Ascending aorta (tissue), 2 donors: Measurements from ENCODE around the gene PXDN. TPM values are rescaled to one million over a fixed set of nuclear protein-coding genes. Genes with fewer than 3 reads are reported as not detected.

Source experiments
- DNase-seq, 2 donors: peaks; one replicate each; pipeline ENCODE4 v3.0.0-alpha.2; 2019; ENCODE audit warnings: low spot score in 2 of 2
- H3K27ac ChIP-seq, 2 donors: fragments of 200-600 bp; sonication (generic); one replicate each; pipeline ENCODE4 v1.5.1; 2016 to 2017; ENCODE audit warnings: mild to moderate bottlenecking in 1 of 2
- H3K27me3 ChIP-seq: fragments of 200-600 bp; sonication (generic); one replicate; pipeline ENCODE4 v1.5.1; 2017
- H3K36me3 ChIP-seq, 2 donors: fragments of 200-600 bp; sonication (generic); one replicate each; pipeline ENCODE4 v1.5.1; 2016
- H3K4me1 ChIP-seq, 2 donors: fragments of 200-600 bp; sonication (generic); one replicate each; pipeline ENCODE4 v1.5.1; 2016 to 2017; ENCODE audit warnings: mild to moderate bottlenecking in 1 of 2
- H3K4me3 ChIP-seq, 2 donors: fragments of 200-600 bp; sonication (generic); one replicate each; pipeline ENCODE4 v1.5.1; 2016 to 2017; ENCODE audit warnings: mild to moderate bottlenecking in 1 of 2
- H3K9me3 ChIP-seq, 2 donors: fragments of 200-600 bp; sonication (generic); one replicate each; pipeline ENCODE4 v1.5.1; 2016
- intact Hi-C: fragments of 100-400 bp; cut with DNase I; formaldehyde crosslinking; loops from one replicate; pipeline ENCODE4 v1.15.1; 2023
- total RNA-seq: library from RNA; depleted of rRNA; stranded (reverse); fragments of >200 nt; gene quantifications from one replicate; pipeline ENCODE4 v1.1.0, GENCODE V29; 2016
- TF ChIP-seq, protein P1 (sequence below), 3 experiments: fragments of 200-600 bp in 2 of 3; fragments of 450-650 bp in 1 of 3; sonication (generic) in 2 of 3; IDR thresholded peaks; one replicate each; pipeline ENCODE4 v1.5.1; 2016 to 2019; ENCODE audit warnings: antibody characterized with exemption in 3 of 3, mild to moderate bottlenecking in 1 of 3, moderate library complexity in 1 of 3

PXDN gene
- total RNA-seq, 1 donor from 2014 or later: 188 TPM

- Histone ChIP-seq H3K4me3 (no peak overlapping the region), H3K4me1 (peaks cover 7 to 18% of the 10 kb centered on the region in 2 donors), H3K27me3 (no peaks in the 10 kb centered on the region), H3K27ac (peak overlapping the region; percentile 48 to 72), H3K36me3 (no peaks in the 10 kb centered on the region), H3K9me3 (no peaks in the 10 kb centered on the region)
- TF ChIP-seq, protein P1, sequence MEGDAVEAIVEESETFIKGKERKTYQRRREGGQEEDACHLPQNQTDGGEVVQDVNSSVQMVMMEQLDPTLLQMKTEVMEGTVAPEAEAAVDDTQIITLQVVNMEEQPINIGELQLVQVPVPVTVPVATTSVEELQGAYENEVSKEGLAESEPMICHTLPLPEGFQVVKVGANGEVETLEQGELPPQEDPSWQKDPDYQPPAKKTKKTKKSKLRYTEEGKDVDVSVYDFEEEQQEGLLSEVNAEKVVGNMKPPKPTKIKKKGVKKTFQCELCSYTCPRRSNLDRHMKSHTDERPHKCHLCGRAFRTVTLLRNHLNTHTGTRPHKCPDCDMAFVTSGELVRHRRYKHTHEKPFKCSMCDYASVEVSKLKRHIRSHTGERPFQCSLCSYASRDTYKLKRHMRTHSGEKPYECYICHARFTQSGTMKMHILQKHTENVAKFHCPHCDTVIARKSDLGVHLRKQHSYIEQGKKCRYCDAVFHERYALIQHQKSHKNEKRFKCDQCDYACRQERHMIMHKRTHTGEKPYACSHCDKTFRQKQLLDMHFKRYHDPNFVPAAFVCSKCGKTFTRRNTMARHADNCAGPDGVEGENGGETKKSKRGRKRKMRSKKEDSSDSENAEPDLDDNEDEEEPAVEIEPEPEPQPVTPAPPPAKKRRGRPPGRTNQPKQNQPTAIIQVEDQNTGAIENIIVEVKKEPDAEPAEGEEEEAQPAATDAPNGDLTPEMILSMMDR (IDR thresholded peaks at IDR 0.05): no peak
- intact Hi-C loops: loop anchor here (2.0 to 5.0 kb wide), 2 partner anchors 45 to 180 kb away; no protein-coding TSS in a partner anchor
- no peak for DNase-seq
Measured at GRCh38 chr2:1772471-1773267, 28.4 kb upstream of the PXDN start.

- no peaks in the 10 kb centered on the region for H3K27me3 ChIP-seq
- H3K27ac ChIP-seq: peak overlapping the region; percentile 48 to 72
- H3K36me3 ChIP-seq: no peaks in the 10 kb centered on the region
- no peaks in the 10 kb centered on the region for H3K9me3 ChIP-seq
- DNase-seq: no peak
- peaks cover 7 to 18% of the 10 kb centered on the region in 2 donors for H3K4me1 ChIP-seq
- intact Hi-C loops: loop anchor here (2.0 to 5.0 kb wide), 2 partner anchors 46 to 179 kb away; no protein-coding TSS in a partner anchor
- TF ChIP-seq, protein P1 (IDR thresholded peaks at IDR 0.05): no peak
- H3K4me3 ChIP-seq: no peak overlapping the region
Measured at GRCh38 chr2:1771626-1772280, 27.4 kb upstream of the PXDN start.

DNA sequence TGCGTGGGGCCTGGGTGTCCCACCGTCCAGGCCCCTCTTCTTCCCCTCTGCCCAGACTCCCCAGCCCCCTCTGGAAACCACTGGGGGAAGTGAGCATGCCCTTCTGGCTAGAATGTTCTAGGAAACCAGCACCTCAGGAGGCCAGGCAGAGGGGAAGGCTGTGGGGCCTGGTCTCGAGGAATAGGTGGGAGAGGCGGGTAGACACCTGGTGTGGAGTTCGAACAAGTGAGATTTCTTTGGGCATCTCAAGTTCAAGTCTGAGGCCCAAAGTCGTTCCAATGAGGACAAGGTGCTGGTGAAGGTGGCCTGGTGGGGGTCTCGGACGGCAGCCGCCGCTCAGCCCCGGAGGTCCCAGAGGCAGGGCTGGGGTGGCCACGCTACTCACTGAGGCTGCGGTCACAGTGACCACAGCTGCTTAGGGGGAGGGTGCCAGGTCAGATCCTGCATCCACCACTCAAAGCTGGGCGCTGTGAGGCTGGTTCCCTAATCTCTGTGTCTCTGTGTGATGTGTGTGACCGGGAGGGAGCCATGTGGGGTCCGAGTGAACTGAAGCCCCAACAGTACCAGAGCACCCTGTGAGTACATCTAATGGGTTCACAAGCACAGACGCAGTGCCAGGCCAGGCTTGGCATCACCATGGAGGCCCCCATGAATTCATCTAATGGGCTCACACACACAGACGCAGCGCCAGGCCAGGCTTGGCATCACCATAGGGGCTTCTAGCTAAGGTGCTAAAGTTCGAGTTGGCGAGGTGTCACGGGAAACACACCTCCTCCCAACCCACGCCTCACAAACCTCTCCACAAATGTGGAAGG is 26.5 kb upstream of the PXDN start:
- Histone ChIP-seq H3K4me1 (peaks cover 7 to 18% of the 10 kb centered on the region in 2 donors), H3K27me3 (no peaks in the 10 kb centered on the region), H3K27ac (peak overlapping the region in 1 of 2 donors; percentile 11), H3K4me3 (no peak overlapping the region), H3K9me3 (no peaks in the 10 kb centered on the region), H3K36me3 (no peaks in the 10 kb centered on the region)
- DNase-seq: no peak
- intact Hi-C loops: loop anchor here (5.0 kb wide), 1 partner anchor 47 kb away; no protein-coding TSS in a partner anchor
- TF ChIP-seq, protein P1 (IDR thresholded peaks at IDR 0.05): no peak

DNA sequence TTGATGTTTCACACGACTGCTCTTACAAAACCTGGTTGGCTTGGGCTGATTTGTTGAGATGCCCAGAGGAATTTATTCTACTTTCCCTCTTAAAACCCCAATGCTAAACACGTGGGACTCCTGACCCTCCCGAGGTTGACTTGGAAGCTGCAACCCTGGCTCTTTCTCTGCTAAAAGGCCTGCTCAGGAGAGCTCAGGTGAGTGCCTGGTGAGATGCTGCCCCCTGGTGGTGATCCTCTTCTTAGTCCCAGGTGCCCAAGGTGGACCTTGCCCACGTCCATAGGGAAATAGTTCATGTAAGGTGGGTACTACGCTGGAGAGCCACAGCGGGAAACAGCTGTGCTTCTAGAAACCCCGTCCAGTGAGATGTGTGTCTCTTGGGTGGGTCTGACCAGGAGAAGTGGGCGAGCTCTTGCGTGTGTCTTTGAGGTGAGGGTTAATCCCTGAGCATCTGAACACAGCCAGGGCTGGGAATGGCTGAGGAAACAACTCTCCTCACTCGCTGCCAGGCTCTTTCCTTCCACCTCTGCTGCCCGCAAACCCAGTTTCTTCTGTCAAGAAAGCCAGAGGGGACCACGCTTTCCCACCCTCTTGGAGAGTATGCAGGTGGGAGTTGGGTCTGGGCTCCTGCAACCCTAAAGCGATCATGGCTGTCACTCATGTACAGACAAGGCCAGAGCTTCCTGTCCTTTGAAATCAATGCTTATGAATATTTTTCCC is 25.5 kb upstream of the PXDN start:
- Histone ChIP-seq H3K4me3 (no peak overlapping the region), H3K27me3 (no peaks in the 10 kb centered on the region), H3K27ac (no peak overlapping the region), H3K36me3 (no peaks in the 10 kb centered on the region), H3K4me1 (peaks cover 7 to 18% of the 10 kb centered on the region in 2 donors), H3K9me3 (no peaks in the 10 kb centered on the region)
- intact Hi-C loops: loop anchor here (5.0 kb wide), 1 partner anchor 47 kb away; no protein-coding TSS in a partner anchor
- DNase-seq: peak in 1 of 2 donors; percentile 76
- TF ChIP-seq, protein P1 (IDR thresholded peaks at IDR 0.05): peak in 2 of 3 experiments; percentile 71 to 74
